Aorta (tissue), 5 donors: ENCODE measurements around the gene SAMD3. TPM values are rescaled to one million over a fixed set of nuclear protein-coding genes. Genes with fewer than 3 reads are reported as not detected.
"Not testable (repeated sequence)": the region's sequence is repeated elsewhere in the genome, so short reads cannot be mapped to it uniquely, and the experiment has no call there.

Source experiments
- ATAC-seq: fragments of 200-7000 bp; cut with Tn5 transposase; one replicate; pipeline ENCODE4 v1.9.1; 2022; ENCODE audit warnings: moderate library complexity; ENCODE audit not compliant: low FRiP score
- DNase-seq, 2 donors: peaks; one replicate each; pipeline ENCODE4 v3.0.0-alpha.2; 2020
- H3K27ac ChIP-seq, 2 donors: one replicate each; pipeline ENCODE4 v1.5.1; 2013; ENCODE audit warnings: low read length in 2 of 2, mild to moderate bottlenecking in 2 of 2, moderate library complexity in 2 of 2, control low read depth in 1 of 2, inconsistent platforms in 1 of 2, low read depth in 1 of 2
- H3K27me3 ChIP-seq, 2 donors: one replicate each; pipeline ENCODE4 v1.6.1; 2013; ENCODE audit warnings: control low read depth in 1 of 2, low read length in 1 of 2, mild to moderate bottlenecking in 1 of 2, moderate library complexity in 1 of 2; ENCODE audit not compliant: insufficient read depth in 2 of 2, control insufficient read depth in 1 of 2
- H3K36me3 ChIP-seq, 2 donors: one replicate each; pipeline ENCODE4 v1.6.1; 2013; ENCODE audit warnings: control low read depth in 1 of 2, low read length in 1 of 2, mild to moderate bottlenecking in 1 of 2; ENCODE audit not compliant: insufficient read depth in 2 of 2, control insufficient read depth in 1 of 2
- H3K4me1 ChIP-seq, 2 donors: one replicate each; pipeline ENCODE4 v1.6.1; 2013; ENCODE audit warnings: low read length in 2 of 2, control low read depth in 1 of 2, mild to moderate bottlenecking in 1 of 2, moderate library complexity in 1 of 2; ENCODE audit not compliant: insufficient read depth in 2 of 2, control insufficient read depth in 1 of 2
- H3K4me3 ChIP-seq, 2 donors: one replicate each; pipeline ENCODE4 v1.5.1; 2013; ENCODE audit warnings: low read length in 2 of 2, control low read depth in 1 of 2, mild to moderate bottlenecking in 1 of 2
- H3K9me3 ChIP-seq: one replicate; pipeline ENCODE4 v1.6.1; 2013; ENCODE audit warnings: mild to moderate bottlenecking, low read length; ENCODE audit not compliant: control insufficient read depth
- WGBS, 2 donors: extraction: QIAGEN DNeasy Blood & Tissue Kit; methylation state at CpG; one replicate each; pipeline ENCODE4 v1.1.7; 2013; 5-methylcytosine and 5-hydroxymethylcytosine counted together
- intact Hi-C, 2 donors: fragments of 100-400 bp; cut with DNase I; formaldehyde crosslinking; loops; one replicate each; pipeline versions ENCODE4 v1.14.2 to v1.15.0; 2022
- polyA plus RNA-seq, 2 donors: library from polyadenylated mRNA; stranded (reverse); fragments of 200-250 nt; gene quantifications; one replicate each; pipeline ENCODE4 v1.2.3, GENCODE V29; 2013
- total RNA-seq, 2 donors: library from RNA; stranded (reverse); fragmentation: NEBNext Ultra II Directional; extraction: Animal tissue kit (Norgen Biotek cat#: 25700); gene quantifications; one replicate each; pipeline ENCODE4 v1.2.1, GENCODE V29; 2021
- donor health status: healthy with polysubstance abuse.
- donor health status: Bipolar disorder and iron deficiency.
- donor health status: DM: no; HTN: no; CAD: no.
- donor health status: DM: no; HTN: no; CAD: no.
- donor health status: DM: yes; HTN: yes; CAD: no.

Gene SAMD3
- total and polyA plus RNA-seq, 4 donors, result 1.2 to 2.7 TPM; not detected in 2

DNA sequence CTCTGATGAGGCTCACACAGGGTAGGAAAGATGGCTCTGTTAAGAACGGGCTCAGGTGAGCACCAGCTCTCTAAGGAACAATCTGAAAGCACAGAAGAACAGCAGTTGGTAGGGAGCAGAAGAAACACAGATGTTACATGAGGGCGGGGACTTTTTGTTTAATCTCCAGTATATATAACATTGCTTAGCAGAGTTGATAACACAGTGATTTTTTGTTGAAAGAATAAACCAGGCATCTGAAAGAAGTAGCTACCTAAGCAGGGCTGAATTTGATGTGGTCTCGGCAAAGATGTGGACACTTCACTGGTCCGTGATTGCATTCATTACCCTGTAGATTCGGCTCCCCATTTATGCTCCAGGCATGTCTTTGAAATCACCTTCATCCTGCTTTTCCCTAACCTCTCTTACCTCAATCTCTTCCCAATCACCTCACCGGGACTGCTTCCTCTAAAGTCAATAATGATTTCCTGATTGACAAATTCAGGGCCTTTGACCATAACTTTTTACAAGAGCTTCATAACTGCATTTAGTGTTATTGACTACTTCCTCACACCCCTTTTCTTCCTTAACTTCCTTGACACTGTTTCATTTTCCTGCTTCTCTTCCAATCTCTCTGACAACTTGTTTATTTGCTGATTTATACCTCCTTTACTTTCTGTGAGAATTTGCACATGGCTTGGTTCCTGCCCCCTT, 34.4 kb downstream of the SAMD3 start:
- no peak overlapping the region for H3K4me3 ChIP-seq
- no peaks in the 10 kb centered on the region for H3K9me3 ChIP-seq
- no peaks in the 10 kb centered on the region for H3K4me1 ChIP-seq
- 81 to 83% methylated on average over 6 of the region's 6 CpGs for WGBS, 2 donors
- ATAC-seq (no peak), DNase-seq (no peak)
- no peaks in the 10 kb centered on the region for H3K36me3 ChIP-seq
- peaks cover 0 to under 1% of the 10 kb centered on the region in 2 donors for H3K27me3 ChIP-seq
- intact Hi-C loops, result no loop called here
- no peak overlapping the region for H3K27ac ChIP-seq

DNA sequence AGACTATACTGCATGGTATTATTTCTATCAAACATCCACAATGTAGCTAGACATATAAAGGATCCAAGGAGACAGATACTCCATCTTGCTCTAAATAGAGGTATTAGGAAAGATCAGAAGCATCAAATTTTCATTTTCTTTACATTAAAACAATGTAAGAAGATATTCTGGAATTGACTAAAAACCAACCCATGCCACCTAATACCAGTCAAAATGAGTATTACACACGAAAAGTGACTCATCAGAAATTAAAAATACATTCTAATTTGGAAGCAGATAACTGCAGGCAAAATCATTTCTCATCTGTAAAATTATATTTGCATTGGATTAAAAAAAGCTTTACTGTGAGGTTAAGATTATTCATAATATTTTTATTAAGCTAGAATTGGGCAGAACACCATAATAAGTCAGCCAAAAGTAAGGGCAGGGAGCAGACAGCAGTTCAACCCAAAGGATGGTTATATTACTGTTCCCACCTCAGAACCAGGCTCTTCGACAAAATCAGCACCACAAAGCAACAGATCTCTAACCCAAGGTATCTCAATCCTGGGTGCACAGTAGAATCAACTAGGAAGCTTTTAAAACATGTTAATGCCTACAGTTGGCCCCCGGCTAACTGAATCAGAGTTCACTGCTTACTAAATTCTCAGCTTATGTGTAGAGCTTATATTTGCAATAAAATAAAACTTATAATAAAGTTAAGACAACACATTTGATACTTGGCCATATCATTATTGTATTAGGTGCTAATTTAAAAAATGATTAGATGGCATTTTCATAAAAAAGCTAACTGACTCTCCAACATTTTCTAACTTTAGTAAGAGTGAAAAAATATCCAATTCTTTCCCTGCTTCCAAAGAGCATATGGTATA, 35.2 kb downstream of the SAMD3 start:
- intact Hi-C loops, result no loop called here
- DNase-seq (no peak), ATAC-seq (no peak)
- no peaks in the 10 kb centered on the region for H3K4me1 ChIP-seq
- no peak overlapping the region for H3K27ac ChIP-seq
- H3K36me3 ChIP-seq, result no peaks in the 10 kb centered on the region
- H3K9me3 ChIP-seq, result no peaks in the 10 kb centered on the region
- peaks cover 0 to 2% of the 10 kb centered on the region in 2 donors for H3K27me3 ChIP-seq
- H3K4me3 ChIP-seq, result no peak overlapping the region
- 39 to 50% methylated on average over 3 of the region's 3 CpGs for WGBS, 2 donors

DNA sequence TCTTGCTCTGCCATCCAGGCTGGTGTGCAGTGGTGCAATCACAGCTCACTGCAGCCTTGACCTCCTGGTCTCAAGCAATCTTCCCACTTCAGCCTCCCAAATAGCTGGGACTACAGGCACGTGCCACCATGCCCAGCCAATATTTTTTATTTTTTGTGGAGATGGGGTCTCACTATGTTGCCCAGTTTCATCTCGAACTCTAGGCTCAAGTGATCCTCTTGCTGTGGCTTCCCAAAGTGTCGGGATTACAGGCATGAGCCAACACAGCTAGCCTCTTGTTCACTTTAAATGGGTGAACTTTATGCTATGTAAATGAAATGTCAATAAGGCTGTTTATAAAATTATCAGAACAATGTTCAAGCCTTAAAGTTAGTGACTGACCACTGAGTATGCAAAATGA, 37.1 kb downstream of the SAMD3 start:
- no peak for ATAC-seq
- WGBS, 2 donors, result 80 to 86% methylated on average over 3 of the region's 3 CpGs
- intact Hi-C loops, result no loop called here

DNA sequence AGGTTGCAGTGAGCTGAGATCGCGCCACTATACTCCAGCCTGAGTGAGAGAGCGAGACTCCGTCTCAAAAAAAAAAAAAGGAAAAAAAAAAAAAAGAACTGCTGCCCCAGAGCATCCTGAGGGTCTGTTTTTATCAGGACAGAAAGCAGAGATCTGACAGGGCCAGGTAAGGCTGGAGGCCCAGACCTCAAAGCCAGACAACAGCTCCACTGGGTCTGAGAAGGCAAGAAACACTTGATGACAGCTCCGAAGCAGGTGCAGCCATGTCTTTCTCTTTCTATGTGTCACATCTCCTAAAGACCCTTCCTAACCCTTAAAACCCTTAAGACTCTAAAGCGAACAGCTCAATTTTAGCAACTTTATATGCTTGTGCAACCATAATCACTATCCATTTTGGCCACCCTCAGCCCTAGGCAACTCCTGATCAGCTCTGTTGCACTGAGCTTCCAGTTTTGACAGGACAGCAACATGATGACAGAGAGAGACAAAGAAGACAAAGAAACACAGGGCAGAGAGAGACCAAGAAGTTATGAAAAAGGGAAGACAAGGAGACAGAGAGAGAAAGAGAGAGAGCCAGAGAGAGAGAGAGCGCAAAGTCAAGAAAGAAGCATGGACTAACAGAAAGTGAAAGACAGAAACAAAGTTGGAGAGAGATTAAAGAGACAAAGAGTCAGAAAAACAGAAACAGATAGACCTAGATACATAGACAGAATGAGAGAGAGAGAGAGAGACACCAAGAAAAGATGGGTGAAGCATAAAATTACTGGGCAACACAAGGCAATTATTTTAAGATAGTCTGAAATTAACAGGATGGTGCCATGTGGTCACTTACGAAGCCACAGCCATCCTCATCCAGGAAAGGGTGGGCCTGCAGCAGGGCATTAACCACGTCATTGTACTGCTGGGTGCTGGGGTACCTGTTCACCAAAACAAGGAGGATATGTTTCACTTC, 39.2 kb downstream of the SAMD3 start:
- no peak overlapping the region for H3K27ac ChIP-seq
- 90 to 95% methylated on average over 9 of the region's 9 CpGs for WGBS, 2 donors
- intact Hi-C loops, result no loop called here
- DNase-seq, result no peak
- H3K36me3 ChIP-seq, result no peaks in the 10 kb centered on the region
- ATAC-seq, result no peak
- no peaks in the 10 kb centered on the region for H3K9me3 ChIP-seq
- H3K27me3 ChIP-seq, result peaks cover 0 to 2% of the 10 kb centered on the region in 2 donors
- H3K4me3 ChIP-seq, result no peak overlapping the region
- no peaks in the 10 kb centered on the region for H3K4me1 ChIP-seq

More for the DNA sequence above, 37.1 kb downstream of the SAMD3 start:
- H3K9me3 ChIP-seq, result no peaks in the 10 kb centered on the region
- no peaks in the 10 kb centered on the region for H3K4me1 ChIP-seq
- H3K36me3 ChIP-seq, result no peaks in the 10 kb centered on the region
- peaks cover 0 to 2% of the 10 kb centered on the region in 2 donors for H3K27me3 ChIP-seq
- no peak overlapping the region for H3K4me3 ChIP-seq
- no peak overlapping the region for H3K27ac ChIP-seq
- DNase-seq, result no peak

GRCh38 chr6:130182466-130182865, 40.3 kb downstream of the SAMD3 start:
- Histone ChIP-seq H3K36me3 (no peaks in the 10 kb centered on the region), H3K4me3 (no peak overlapping the region), H3K4me1 (no peaks in the 10 kb centered on the region), H3K9me3 (no peaks in the 10 kb centered on the region), H3K27me3 (peaks cover 0 to 2% of the 10 kb centered on the region in 2 donors), H3K27ac (no peak overlapping the region)
- intact Hi-C loops, result no loop called here
- no peak for ATAC-seq
- no peak for DNase-seq

GRCh38 chr6:130178692-130179091, 44.1 kb downstream of the SAMD3 start:
- WGBS, 2 donors, result 81 to 82% methylated on average over 1 of the region's 1 CpG
- no peak overlapping the region for H3K27ac ChIP-seq
- H3K27me3 ChIP-seq, result peaks cover 0 to 2% of the 10 kb centered on the region in 2 donors
- H3K36me3 ChIP-seq, result no peaks in the 10 kb centered on the region
- H3K4me1 ChIP-seq, result no peaks in the 10 kb centered on the region
- H3K9me3 ChIP-seq, result no peaks in the 10 kb centered on the region
- ATAC-seq (no peak), DNase-seq (no peak)
- intact Hi-C loops, result no loop called here
- H3K4me3 ChIP-seq, result no peak overlapping the region

DNA sequence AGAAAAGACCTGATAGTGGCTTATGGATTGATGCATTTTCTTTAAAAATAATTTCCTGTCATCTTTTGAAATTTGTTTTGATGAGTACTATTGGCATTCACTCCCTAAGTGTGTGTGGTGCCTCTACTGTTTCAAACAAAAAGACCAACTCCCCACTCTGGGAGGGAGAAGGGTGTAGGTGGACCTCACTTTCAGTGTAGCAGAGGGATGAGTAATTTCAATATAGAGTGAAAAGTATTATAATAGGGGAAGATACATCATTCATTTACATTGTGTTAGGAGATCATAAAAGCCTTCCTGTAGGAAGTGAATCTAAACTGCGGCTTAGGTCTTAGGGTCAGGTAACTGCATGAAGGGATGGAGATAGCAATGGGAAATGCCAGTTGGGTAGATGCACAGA, 46.4 kb downstream of the SAMD3 start:
- H3K27ac ChIP-seq, result no peak overlapping the region
- no peak overlapping the region for H3K4me3 ChIP-seq
- no peaks in the 10 kb centered on the region for H3K27me3 ChIP-seq
- H3K9me3 ChIP-seq, result peaks cover 1% of the 10 kb centered on the region
- intact Hi-C loops, result no loop called here
- WGBS, 2 donors, result 93 to 98% methylated on average over 1 of the region's 1 CpG
- ATAC-seq (no peak), DNase-seq (no peak)
- no peaks in the 10 kb centered on the region for H3K36me3 ChIP-seq
- no peaks in the 10 kb centered on the region for H3K4me1 ChIP-seq

GRCh38 chr6:130173377-130174004, 49.3 kb downstream of the SAMD3 start:
- intact Hi-C loops, DNase-seq, H3K27ac ChIP-seq, H3K4me1 ChIP-seq, H3K36me3 ChIP-seq, ATAC-seq, H3K9me3 ChIP-seq, H3K4me3 ChIP-seq, H3K27me3 ChIP-seq: not testable (repeated sequence)
- 64 to 80% methylated on average over 4 of the region's 4 CpGs for WGBS, 2 donors
